ENCODE data around the gene FAM131C.

Gene FAM131C

GRCh38 chr1:16068356-16069270 lies 4.8 kb downstream of the FAM131C start:
- no peak for DNase-seq (ENCODE audit: low read depth, low spot score)
- TF ChIP-seq ZNF274 (IDR thresholded peaks at IDR 0.05; ENCODE audit: low read depth, low read length) (no peak), YY1 (IDR thresholded peaks at IDR 0.05; ENCODE audit: insufficient read depth, insufficient read length) (no peak), SUZ12 (IDR thresholded peaks at IDR 0.05; ENCODE audit: extremely low read depth, insufficient read depth, insufficient read length) (no peak)
- Histone ChIP-seq H3K9me3 (ENCODE audit: insufficient read depth, low read length) (no peaks in the 10 kb centered on the region), H3K9ac (ENCODE audit: insufficient read length, low read depth) (no peak overlapping the region), H3K27me3 (ENCODE audit: insufficient read depth, insufficient read length) (peaks cover 21% of the 10 kb centered on the region), H3K4me1 (ENCODE audit: insufficient read depth, insufficient read length) (peaks cover 30% of the 10 kb centered on the region), H3K4me3 (ENCODE audit: insufficient read length, low read depth) (no peak overlapping the region), H3K36me3 (ENCODE audit: insufficient read depth, insufficient read length, low read length) (no peaks in the 10 kb centered on the region)

GRCh38 chr1:16067933-16068332 lies 5.5 kb downstream of the FAM131C start:
- H3K9ac ChIP-seq (ENCODE audit: insufficient read length, low read depth): no peak overlapping the region
- no peak overlapping the region for H3K4me3 ChIP-seq (ENCODE audit: insufficient read length, low read depth)
- no peaks in the 10 kb centered on the region for H3K36me3 ChIP-seq (ENCODE audit: insufficient read depth, insufficient read length, low read length)
- H3K27me3 ChIP-seq (ENCODE audit: insufficient read depth, insufficient read length): peaks cover 17% of the 10 kb centered on the region
- no peaks in the 10 kb centered on the region for H3K9me3 ChIP-seq (ENCODE audit: insufficient read depth, low read length)
- no peak for TF ChIP-seq ZNF274 (IDR thresholded peaks at IDR 0.05; ENCODE audit: low read depth, low read length)
- no peak for TF ChIP-seq YY1 (IDR thresholded peaks at IDR 0.05; ENCODE audit: insufficient read depth, insufficient read length)
- TF ChIP-seq SUZ12 (IDR thresholded peaks at IDR 0.05; ENCODE audit: extremely low read depth, insufficient read depth, insufficient read length): no peak
- no peak for DNase-seq (ENCODE audit: low read depth, low spot score)
- H3K4me1 ChIP-seq (ENCODE audit: insufficient read depth, insufficient read length): peaks cover 29% of the 10 kb centered on the region

DNA sequence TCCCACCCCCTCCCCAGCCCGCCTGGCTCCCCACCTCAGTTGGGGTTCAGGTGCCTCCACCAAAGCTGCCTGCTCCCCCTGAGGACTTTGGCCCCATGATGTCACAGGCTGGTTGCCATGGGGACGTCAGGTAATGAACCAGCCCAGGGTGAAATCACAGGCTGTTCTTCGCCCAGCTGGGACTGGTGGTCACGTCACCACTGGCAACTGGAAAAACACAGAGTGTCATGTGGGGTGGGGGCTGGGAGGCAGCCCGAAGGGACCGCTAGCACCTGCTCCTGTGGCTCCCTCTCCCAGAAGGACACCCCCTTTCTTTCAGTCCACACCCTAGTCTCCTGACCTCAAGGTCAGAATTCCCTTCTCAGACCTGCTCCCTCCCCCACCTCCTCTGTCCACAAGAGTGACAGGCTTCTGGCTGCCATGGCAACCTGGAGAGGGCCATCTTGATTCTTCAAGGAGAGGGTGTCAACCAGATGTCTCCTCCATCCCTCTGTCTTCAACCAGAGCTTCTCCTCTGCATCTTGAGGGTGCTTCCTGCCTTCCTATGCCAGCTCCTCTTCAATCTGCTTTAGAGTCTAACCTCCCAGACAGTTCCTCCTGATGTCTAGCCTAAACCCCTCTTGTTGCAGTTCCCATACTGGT lies 6.2 kb downstream of the FAM131C start:
- DNase-seq (ENCODE audit: low read depth, low spot score): no peak
- no peak overlapping the region for H3K9ac ChIP-seq (ENCODE audit: insufficient read length, low read depth)
- TF ChIP-seq SUZ12 (IDR thresholded peaks at IDR 0.05; ENCODE audit: extremely low read depth, insufficient read depth, insufficient read length): no peak
- no peak for TF ChIP-seq YY1 (IDR thresholded peaks at IDR 0.05; ENCODE audit: insufficient read depth, insufficient read length)
- no peak for TF ChIP-seq ZNF274 (IDR thresholded peaks at IDR 0.05; ENCODE audit: low read depth, low read length)

GRCh38 chr1:16066245-16066644 lies 7.2 kb downstream of the FAM131C start:
- Histone ChIP-seq H3K4me3 (ENCODE audit: insufficient read length, low read depth) (no peak overlapping the region), H3K36me3 (ENCODE audit: insufficient read depth, insufficient read length, low read length) (no peaks in the 10 kb centered on the region), H3K4me1 (ENCODE audit: insufficient read depth, insufficient read length) (peaks cover 19% of the 10 kb centered on the region), H3K9ac (ENCODE audit: insufficient read length, low read depth) (no peak overlapping the region), H3K9me3 (ENCODE audit: insufficient read depth, low read length) (no peaks in the 10 kb centered on the region), H3K27me3 (ENCODE audit: insufficient read depth, insufficient read length) (no peaks in the 10 kb centered on the region)
- TF ChIP-seq SUZ12 (IDR thresholded peaks at IDR 0.05; ENCODE audit: extremely low read depth, insufficient read depth, insufficient read length): no peak
- no peak for DNase-seq (ENCODE audit: low read depth, low spot score)

More for the DNA sequence above, 6.2 kb downstream of the FAM131C start:
- Histone ChIP-seq H3K4me3 (ENCODE audit: insufficient read length, low read depth) (no peak overlapping the region), H3K27me3 (ENCODE audit: insufficient read depth, insufficient read length) (peaks cover 10% of the 10 kb centered on the region), H3K9me3 (ENCODE audit: insufficient read depth, low read length) (no peaks in the 10 kb centered on the region), H3K36me3 (ENCODE audit: insufficient read depth, insufficient read length, low read length) (no peaks in the 10 kb centered on the region), H3K4me1 (ENCODE audit: insufficient read depth, insufficient read length) (peaks cover 23% of the 10 kb centered on the region)

DNA sequence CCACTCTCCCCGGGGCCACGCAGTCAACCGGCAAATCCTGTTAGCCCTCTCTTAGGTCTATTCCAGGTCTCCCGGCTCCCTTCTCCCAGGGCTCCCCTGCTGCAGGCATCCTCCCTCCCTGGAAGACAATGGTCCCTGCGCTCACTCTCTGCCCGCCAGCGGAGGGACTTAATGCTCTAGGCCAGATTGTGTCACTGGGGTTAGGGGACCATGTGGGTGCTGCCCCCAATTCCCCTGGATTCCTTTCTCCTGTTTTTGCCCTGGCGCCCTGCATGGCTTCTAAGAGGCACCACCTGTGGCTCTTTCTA lies 8.2 kb downstream of the FAM131C start:
- Histone ChIP-seq H3K9me3 (ENCODE audit: insufficient read depth, low read length) (no peaks in the 10 kb centered on the region), H3K4me1 (ENCODE audit: insufficient read depth, insufficient read length) (peaks cover 19% of the 10 kb centered on the region)
- DNase-seq (ENCODE audit: low read depth, low spot score): no peak

DNA sequence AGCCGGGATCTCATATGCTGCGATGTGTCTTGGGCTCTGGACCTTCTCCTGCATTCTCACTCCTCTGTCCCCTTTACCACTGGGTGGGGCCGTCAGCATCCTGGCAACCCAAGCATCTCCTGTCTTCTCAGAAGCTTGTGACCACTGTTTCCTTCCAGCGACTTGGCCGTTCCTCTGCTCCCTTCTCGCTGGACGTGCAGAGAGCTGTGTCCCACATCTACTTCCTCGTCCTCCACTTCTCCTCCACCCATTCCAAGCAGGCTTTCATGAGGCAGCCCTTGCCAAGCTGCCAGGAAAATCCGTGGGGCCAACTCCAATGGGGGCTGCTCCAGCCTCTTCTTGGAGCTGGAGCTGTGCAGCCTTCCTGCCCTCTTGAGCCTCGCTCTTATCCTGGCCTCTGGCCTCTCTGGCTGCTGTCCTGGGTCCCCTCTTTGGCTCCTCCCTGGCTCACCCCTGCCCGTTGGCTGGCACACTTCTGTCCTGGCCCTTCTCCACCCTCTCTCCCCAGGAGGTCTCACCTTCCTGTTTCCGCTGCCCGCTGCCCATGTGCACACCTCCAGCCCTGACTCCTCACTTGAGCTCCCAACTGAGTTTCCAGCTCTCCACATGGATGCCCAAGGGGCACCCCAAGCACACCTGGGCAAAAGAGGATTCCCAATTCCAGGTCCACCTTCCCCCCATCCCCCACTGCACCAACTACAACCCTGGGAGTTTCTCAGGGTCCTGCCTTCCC lies 8.7 kb downstream of the FAM131C start:
- Histone ChIP-seq H3K36me3 (ENCODE audit: insufficient read depth, insufficient read length, low read length) (no peaks in the 10 kb centered on the region), H3K4me3 (ENCODE audit: insufficient read length, low read depth) (no peak overlapping the region), H3K27me3 (ENCODE audit: insufficient read depth, insufficient read length) (no peaks in the 10 kb centered on the region), H3K4me1 (ENCODE audit: insufficient read depth, insufficient read length) (peaks cover 19% of the 10 kb centered on the region), H3K9ac (ENCODE audit: insufficient read length, low read depth) (no peak overlapping the region), H3K9me3 (ENCODE audit: insufficient read depth, low read length) (no peaks in the 10 kb centered on the region)
- TF ChIP-seq ZNF274 (IDR thresholded peaks at IDR 0.05; ENCODE audit: low read depth, low read length) (no peak), YY1 (IDR thresholded peaks at IDR 0.05; ENCODE audit: insufficient read depth, insufficient read length) (no peak), SUZ12 (IDR thresholded peaks at IDR 0.05; ENCODE audit: extremely low read depth, insufficient read depth, insufficient read length) (no peak)
- no peak for DNase-seq (ENCODE audit: low read depth, low spot score)

More for the DNA sequence above, 8.2 kb downstream of the FAM131C start:
- H3K36me3 ChIP-seq (ENCODE audit: insufficient read depth, insufficient read length, low read length): no peaks in the 10 kb centered on the region
- no peaks in the 10 kb centered on the region for H3K27me3 ChIP-seq (ENCODE audit: insufficient read depth, insufficient read length)
- TF ChIP-seq SUZ12 (IDR thresholded peaks at IDR 0.05; ENCODE audit: extremely low read depth, insufficient read depth, insufficient read length) (no peak), YY1 (IDR thresholded peaks at IDR 0.05; ENCODE audit: insufficient read depth, insufficient read length) (no peak), ZNF274 (IDR thresholded peaks at IDR 0.05; ENCODE audit: low read depth, low read length) (no peak)
- no peak overlapping the region for H3K4me3 ChIP-seq (ENCODE audit: insufficient read length, low read depth)
- H3K9ac ChIP-seq (ENCODE audit: insufficient read length, low read depth): no peak overlapping the region

GRCh38 chr1:16063921-16064320 lies 9.5 kb downstream of the FAM131C start:
- no peaks in the 10 kb centered on the region for H3K36me3 ChIP-seq (ENCODE audit: insufficient read depth, insufficient read length, low read length)
- H3K4me1 ChIP-seq (ENCODE audit: insufficient read depth, insufficient read length): peaks cover 19% of the 10 kb centered on the region
- no peak for TF ChIP-seq ZNF274 (IDR thresholded peaks at IDR 0.05; ENCODE audit: low read depth, low read length)
- no peak for TF ChIP-seq SUZ12 (IDR thresholded peaks at IDR 0.05; ENCODE audit: extremely low read depth, insufficient read depth, insufficient read length)
- no peak for TF ChIP-seq YY1 (IDR thresholded peaks at IDR 0.05; ENCODE audit: insufficient read depth, insufficient read length)
- no peak overlapping the region for H3K9ac ChIP-seq (ENCODE audit: insufficient read length, low read depth)
- H3K9me3 ChIP-seq (ENCODE audit: insufficient read depth, low read length): no peaks in the 10 kb centered on the region
- no peak overlapping the region for H3K4me3 ChIP-seq (ENCODE audit: insufficient read length, low read depth)
- no peaks in the 10 kb centered on the region for H3K27me3 ChIP-seq (ENCODE audit: insufficient read depth, insufficient read length)
- no peak for DNase-seq (ENCODE audit: low read depth, low spot score)
